Stimulated activated memory B cell treated with anti-CD40 and anti-IgM and Interleukin-4, amounts not matched to agents 10 μg/mL and 1 μg/mL and 100 μg/mL, for 72 hours (primary cell): ENCODE data around the gene WNT7B.
A peak's percentile ranks its signal among the peaks of the same experiment; 100 is the strongest.

Experiments
- ATAC-seq: fragments of 150-1000 bp; cut with Tn5 transposase; 2 replicates; pipeline ENCODE4 v1.10.0; 2021
- H3K27ac Mint-ChIP-seq: one replicate; pipeline ENCODE4 v1.8.0; 2022; ENCODE audit warnings: mild to moderate bottlenecking, mixed read lengths
- H3K27me3 Mint-ChIP-seq: one replicate; pipeline ENCODE4 v1.8.0; 2022; ENCODE audit warnings: mixed read lengths
- H3K36me3 Mint-ChIP-seq: one replicate; pipeline ENCODE4 v1.8.0; 2022; ENCODE audit warnings: mixed read lengths
- H3K4me1 Mint-ChIP-seq: one replicate; pipeline ENCODE4 v1.8.0; 2022; ENCODE audit warnings: mixed read lengths
- H3K4me3 Mint-ChIP-seq: one replicate; pipeline ENCODE4 v1.8.0; 2022; ENCODE audit warnings: mild to moderate bottlenecking, moderate library complexity, mixed read lengths
- H3K9me3 Mint-ChIP-seq: one replicate; pipeline ENCODE4 v1.8.0; 2022; ENCODE audit warnings: mixed read lengths

Gene WNT7B

DNA sequence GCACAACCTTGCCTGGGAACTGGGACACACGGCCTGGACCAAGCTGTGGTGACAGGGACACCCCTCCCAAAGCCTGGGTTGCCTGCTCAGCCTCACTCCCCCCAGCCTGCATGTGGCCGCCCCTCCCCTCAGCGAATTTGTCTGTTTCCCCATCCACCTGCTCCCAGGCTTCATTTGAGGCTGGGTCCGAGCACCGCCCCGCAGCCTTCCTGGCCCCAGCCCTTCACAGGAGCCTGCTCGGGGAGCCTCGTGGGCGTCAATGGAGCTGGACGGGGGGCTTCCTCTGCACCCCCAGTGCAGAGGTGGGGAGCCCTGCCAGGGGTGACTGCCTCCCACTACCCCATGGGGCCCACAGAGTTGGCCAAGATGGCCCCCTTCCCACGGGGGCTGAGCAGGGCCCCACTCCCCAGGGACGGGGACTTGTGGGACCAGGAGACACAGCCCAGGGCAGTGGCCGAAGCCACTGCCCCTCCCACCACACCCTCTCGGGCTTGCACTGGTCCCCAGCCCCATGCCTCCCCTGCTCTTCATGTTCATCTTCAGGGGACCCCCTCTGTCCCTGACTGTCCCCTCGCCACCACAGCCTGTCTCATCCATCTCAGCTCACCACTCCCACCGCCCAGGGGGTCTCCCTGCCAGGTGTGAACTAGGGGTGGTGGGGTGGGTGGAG, 91.7 kb downstream of the WNT7B start:
- Mint-ChIP-seq H3K9me3 (peaks cover 4% of the 10 kb centered on the region), H3K27me3 (peaks cover 93% of the 10 kb centered on the region), H3K4me3 (no peak overlapping the region), H3K4me1 (no peaks in the 10 kb centered on the region), H3K27ac (no peak overlapping the region), H3K36me3 (no peaks in the 10 kb centered on the region)
- ATAC-seq, result peak; percentile 18

DNA sequence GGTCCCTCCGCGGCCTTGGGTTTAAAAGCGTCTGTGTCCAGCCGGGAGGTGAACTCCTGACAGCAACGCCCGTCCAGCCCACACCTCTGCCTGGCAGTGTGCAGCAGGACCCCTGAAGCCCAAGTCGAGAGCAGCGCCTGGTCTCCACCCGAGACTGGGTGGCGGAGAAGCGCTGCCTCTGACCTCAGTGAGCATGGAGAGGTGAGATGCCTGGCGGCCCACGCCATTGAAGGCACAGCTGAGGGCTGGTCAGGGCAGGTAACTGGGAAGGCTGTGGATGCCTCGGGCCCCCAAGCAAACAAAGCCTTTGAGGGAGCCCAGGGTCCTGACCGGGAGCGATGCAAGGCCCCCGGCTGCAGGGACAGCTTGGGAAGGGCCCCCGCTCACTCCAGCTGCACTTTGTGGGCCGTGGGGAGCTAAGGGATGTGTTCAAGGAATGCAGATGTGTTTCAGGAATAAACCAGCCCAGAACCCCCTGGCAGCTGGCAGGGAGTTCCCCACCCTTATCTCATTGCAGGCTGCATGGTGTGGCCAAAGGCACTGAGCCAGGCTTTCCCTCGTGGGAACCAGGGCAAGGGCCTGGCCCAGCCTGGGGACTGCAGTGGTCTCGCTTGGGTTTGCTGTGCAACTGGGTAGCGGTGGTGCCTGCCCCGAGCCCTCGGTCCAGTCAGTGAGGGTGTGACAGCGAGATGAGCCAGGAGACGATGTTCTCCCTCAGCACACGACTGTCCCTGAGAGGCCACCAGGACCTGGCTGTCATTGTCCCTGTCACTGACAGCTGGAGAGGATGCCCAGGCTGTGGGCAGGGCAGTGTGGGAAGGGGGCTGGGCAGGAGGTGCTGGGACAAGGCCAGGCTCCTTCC, 92.5 kb downstream of the WNT7B start:
- Mint-ChIP-seq H3K36me3 (no peaks in the 10 kb centered on the region), H3K4me1 (no peaks in the 10 kb centered on the region), H3K9me3 (peaks cover 4% of the 10 kb centered on the region), H3K27ac (no peak overlapping the region), H3K4me3 (no peak overlapping the region), H3K27me3 (peaks cover 93% of the 10 kb centered on the region)
- ATAC-seq, result no peak

DNA sequence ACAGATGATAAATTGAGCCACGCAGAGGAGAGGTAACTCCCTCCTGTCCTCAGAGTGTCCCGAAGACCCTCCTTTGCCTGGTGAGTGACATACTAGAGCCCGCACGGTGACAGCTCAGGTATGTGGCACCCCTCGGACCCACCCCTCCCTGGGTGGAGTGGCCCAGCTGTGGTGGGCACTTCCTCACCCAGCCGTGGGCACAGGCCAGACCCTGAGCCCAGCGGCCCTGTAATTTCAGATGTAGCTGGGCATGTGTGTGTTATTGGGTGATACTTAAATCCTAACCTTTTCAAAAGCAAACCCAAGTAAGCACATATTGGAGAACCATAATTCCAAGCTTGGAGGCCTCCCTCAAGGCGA, 93.2 kb downstream of the WNT7B start:
- no peak overlapping the region for H3K27ac Mint-ChIP-seq
- peaks cover under 1% of the 10 kb centered on the region for H3K4me1 Mint-ChIP-seq
- ATAC-seq, result no peak
- H3K36me3 Mint-ChIP-seq, result no peaks in the 10 kb centered on the region
- H3K4me3 Mint-ChIP-seq, result no peak overlapping the region
- H3K27me3 Mint-ChIP-seq, result peaks cover 97% of the 10 kb centered on the region
- H3K9me3 Mint-ChIP-seq, result peaks cover 4% of the 10 kb centered on the region

DNA sequence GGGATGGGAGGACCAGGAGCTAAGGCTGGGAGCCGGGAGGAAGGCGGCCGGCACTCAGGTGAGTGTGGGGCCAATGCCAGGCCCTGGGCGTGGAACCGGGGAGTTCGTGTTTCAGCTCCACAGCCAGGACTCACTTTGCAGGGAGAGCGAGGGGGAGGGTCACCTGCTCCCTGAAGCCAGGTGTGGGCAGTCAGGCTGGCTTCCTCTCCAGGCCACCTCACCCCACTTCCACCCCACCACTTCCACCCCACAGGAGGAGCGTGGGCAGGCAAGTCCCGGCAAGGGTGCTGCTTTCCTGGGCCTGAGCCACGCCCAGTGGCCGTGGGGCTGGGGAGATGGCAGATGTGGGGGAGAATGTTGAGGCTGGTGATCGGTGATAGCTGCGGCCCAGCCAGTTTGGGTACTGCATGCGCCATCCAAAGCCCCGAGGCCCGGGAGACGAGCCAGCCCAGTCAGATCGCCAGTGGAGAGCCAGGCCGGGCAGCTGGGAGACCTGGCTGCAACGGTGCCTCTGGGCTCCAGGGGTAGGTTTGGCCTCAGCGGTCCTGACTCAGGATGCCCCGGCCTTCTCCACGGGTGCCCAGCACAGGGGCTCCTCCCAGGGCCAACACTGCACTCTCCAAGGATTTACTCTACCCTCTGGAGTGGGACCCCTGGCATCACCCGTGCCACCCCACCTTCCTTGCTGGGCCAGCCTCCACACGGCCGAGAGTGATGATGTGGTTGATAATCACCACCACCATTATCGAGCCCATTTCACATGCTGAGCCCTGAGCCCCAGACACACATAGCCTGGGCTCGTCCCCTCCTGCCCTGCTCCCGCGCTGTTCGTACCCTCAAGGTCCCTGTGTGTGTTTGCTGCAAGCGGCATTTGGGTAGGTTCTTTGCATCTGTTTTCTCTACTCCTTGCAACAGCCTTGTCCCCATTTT, 93.8 kb downstream of the WNT7B start:
- Mint-ChIP-seq H3K36me3 (no peaks in the 10 kb centered on the region), H3K27ac (no peak overlapping the region), H3K9me3 (peaks cover 4% of the 10 kb centered on the region), H3K4me3 (no peak overlapping the region), H3K4me1 (peaks cover 7% of the 10 kb centered on the region), H3K27me3 (peaks cover 97% of the 10 kb centered on the region)
- no peak for ATAC-seq

DNA sequence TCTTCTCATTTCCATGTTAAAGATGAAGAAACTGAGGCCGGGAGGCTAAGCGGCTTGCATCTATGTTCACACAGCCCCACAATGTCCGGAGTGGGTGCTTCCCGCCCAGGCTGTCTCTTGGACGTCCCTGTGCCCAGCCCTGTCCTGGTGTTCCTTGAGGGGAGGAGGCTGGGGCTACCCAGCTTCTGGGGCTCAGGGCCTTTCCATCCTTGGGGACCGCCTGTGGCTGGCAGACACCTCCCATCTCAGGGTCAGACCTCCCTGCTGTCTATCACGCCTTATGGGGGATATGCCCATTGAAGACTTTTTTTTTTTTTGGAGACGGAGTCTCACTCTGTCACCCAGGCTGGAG, 95.5 kb downstream of the WNT7B start:
- peaks cover 14% of the 10 kb centered on the region for H3K4me1 Mint-ChIP-seq

DNA sequence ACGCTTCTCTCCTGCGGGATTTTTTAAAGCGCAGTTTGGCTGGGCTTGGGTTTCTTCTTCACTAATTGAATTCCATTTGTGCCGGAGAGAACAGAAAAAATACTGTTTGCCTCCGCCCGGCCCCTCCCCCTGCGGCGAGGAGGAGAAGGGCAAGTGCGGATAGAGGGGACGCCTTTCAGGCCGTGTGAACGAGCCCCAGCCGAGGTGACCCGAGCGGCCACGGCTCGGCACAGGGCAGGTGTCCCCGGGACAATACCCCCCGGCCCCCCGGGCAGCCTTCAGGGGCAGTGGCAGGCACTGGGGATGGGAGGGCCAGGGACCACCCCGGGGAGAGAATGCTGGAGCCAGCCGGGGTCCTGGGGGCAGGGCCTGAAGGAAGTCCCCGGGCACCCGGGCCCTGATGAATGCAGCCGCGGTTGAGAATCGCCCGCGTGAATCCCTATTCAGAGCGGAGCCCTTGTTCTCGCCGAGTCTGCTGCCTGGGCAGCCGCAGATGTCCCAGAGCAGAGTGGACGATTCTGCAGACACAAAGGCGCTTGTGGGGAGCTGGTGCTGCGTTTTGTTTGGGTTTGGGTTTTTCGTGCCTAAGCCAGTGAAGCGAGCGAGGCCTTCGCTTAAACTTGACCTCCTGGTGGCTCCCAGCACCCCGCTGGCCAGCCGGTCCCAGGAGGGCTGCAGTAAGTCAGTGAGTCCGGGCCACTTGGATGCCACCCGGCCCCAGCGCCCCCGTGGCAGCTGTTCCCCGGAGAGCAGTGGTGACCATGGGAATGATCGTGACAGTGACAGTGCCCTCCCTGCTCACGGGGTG, 96.0 kb downstream of the WNT7B start:
- Mint-ChIP-seq H3K27me3 (peaks cover 90% of the 10 kb centered on the region), H3K36me3 (no peaks in the 10 kb centered on the region), H3K4me1 (peaks cover 14% of the 10 kb centered on the region), H3K27ac (no peak overlapping the region), H3K9me3 (no peaks in the 10 kb centered on the region), H3K4me3 (no peak overlapping the region)
- no peak for ATAC-seq

More for the DNA sequence above, 95.5 kb downstream of the WNT7B start:
- Mint-ChIP-seq H3K36me3 (no peaks in the 10 kb centered on the region), H3K9me3 (no peaks in the 10 kb centered on the region), H3K27me3 (peaks cover 95% of the 10 kb centered on the region), H3K4me3 (no peak overlapping the region), H3K27ac (no peak overlapping the region)
- no peak for ATAC-seq

DNA sequence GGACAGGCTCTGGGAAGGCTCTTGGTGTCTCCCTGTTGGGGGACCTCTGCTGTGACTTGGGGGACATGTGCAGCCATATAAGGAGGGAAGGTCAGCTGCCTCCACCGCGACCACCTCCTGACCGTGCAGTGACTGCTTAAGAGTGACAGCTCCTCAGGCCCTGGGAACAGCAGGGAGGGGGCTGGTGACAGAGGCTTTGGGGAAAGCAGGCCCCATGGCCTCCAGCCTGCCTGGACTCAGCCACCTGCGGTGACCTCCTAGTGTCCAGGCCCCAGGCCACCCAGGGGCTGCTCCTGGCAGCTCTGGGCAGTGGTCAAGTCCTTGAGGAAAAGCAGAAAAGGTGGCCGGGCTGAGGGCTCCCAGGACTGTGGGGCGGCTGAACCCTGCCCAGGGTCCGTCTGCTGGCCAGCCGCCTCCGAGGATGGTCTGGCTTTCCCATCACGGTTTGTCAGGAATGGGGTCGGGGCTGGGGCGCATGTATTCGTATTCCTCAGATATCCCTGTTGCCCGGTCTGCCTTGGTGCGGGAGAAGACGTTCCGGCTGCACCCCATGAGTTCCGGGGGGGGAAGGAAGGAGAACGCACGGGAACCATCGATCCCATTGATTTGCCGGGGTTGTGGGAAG, 96.8 kb downstream of the WNT7B start:
- no peak overlapping the region for H3K4me3 Mint-ChIP-seq
- no peak for ATAC-seq
- peaks cover 82% of the 10 kb centered on the region for H3K27me3 Mint-ChIP-seq
- H3K4me1 Mint-ChIP-seq, result peaks cover 14% of the 10 kb centered on the region
- H3K36me3 Mint-ChIP-seq, result no peaks in the 10 kb centered on the region
- H3K27ac Mint-ChIP-seq, result no peak overlapping the region
- peaks cover under 1% of the 10 kb centered on the region for H3K9me3 Mint-ChIP-seq

DNA sequence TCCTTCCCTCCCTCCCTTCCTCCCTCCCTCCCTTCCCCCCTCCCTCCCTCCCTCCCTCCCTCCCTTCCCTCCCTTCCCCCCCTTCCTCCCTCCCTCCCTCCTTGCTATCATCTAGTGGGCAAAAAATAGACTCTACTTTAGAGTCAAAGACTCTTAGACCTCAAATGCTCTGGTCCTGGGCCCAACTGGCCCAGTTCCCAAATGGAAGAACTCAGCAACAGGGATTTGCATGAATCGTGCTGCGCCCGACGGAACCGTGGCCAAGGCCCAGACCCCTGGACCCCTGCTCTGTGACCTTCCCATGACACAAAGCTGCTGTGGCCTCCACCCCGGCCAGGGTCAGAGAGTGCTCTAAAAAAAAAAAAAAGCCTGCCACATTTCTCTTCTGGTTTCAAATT, 97.4 kb downstream of the WNT7B start:
- Mint-ChIP-seq H3K9me3 (peaks cover 3% of the 10 kb centered on the region), H3K4me3 (no peak overlapping the region), H3K27me3 (peaks cover 76% of the 10 kb centered on the region), H3K36me3 (no peaks in the 10 kb centered on the region), H3K4me1 (peaks cover 14% of the 10 kb centered on the region), H3K27ac (no peak overlapping the region)
- no peak for ATAC-seq

DNA sequence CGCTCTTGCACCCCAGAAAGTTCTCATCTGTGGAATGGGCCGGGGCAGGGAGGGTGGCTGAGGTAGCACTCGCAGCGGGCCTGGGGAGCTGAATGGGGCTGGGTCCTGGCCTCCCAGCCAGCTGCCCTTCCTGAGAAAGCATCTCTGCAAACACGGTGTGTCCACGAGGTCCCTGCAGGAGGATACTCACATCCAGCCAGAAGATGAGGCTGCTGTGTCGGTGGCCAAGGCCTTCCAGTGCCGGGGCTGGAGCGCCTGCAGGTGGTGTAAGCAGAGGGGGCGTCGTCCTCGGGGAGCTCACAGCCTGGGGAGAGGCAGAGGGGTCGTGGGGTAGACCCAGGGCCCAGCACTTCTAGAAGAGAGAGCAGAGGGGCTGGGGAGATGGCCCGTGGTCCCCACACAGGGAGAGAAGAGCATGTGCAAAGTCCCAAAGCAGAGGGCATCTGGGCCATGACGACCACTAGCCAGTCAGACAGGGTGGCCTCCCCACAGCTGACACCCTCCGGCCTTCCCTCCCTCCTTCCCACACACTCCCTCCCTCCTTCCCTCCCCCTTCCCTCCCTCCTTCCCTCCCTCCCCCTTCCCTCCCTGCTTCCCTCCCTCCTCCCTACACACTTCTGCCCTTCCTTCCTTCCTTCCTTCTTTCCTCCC, 97.9 kb downstream of the WNT7B start:
- peaks cover 72% of the 10 kb centered on the region for H3K27me3 Mint-ChIP-seq
- no peak overlapping the region for H3K27ac Mint-ChIP-seq
- H3K36me3 Mint-ChIP-seq, result no peaks in the 10 kb centered on the region
- ATAC-seq, result no peak
- no peak overlapping the region for H3K4me3 Mint-ChIP-seq
- peaks cover 14% of the 10 kb centered on the region for H3K4me1 Mint-ChIP-seq
- H3K9me3 Mint-ChIP-seq, result peaks cover 5% of the 10 kb centered on the region

DNA sequence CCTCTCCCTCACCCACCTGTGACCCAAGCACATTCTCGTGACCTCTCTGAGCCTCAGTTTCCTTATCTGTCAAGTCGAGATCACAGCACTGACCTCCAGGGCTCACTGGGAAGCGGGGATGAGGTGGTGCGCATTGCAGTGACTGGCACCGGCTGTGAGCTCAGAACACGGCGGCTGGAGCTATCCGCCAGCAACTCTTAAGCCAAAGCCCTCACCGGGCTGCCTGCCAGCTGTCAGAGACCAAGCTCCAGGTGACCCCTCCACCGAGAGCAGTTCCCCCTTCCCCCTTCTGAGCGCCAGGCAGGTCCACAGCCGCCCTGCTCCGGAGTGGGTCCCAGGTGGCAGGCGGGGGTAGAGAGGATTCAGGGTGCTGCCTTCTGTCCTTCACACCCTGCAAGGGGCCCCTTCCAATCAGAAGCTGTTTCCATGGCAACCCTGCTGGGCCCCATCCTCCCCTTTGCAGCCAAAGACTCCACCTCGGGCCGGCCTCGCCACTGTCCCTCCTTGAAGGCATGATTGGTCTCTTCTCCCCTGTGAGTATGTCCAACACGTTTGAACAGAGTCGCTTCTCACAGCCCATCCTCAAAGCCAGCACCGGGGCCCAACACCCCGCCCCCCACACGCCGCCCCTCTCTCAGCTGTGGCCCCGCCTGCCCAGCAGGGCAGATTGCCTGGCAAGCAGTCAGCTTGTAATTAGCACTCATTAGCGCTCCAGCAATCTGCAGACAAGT, 98.7 kb downstream of the WNT7B start:
- Mint-ChIP-seq H3K36me3 (peaks cover 1% of the 10 kb centered on the region), H3K27me3 (peaks cover 64% of the 10 kb centered on the region), H3K4me1 (peaks cover 14% of the 10 kb centered on the region), H3K27ac (no peak overlapping the region), H3K4me3 (no peak overlapping the region), H3K9me3 (peaks cover 7% of the 10 kb centered on the region)
- no peak for ATAC-seq

DNA sequence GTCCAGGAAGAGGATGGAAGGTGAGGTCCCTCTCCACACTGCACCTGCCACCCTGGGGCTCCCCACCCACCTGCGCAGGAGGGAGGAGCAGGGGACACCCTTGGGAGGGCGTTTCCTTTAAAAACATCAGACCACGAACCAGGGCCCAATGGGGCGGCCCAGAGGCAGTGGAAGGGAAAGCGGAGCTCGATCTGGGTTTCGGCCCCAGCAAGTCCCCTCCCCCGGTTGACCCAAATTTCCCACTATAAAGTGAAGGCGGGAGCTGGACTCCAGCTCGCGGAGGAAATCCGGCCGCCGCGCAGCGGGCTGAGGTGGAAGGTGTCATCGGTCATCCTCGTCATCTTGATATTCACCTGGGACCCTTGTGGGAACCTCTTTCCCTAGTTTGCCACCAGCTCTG, 99.3 kb downstream of the WNT7B start:
- Mint-ChIP-seq H3K36me3 (peaks cover 7% of the 10 kb centered on the region), H3K4me3 (no peak overlapping the region), H3K9me3 (peaks cover 12% of the 10 kb centered on the region), H3K4me1 (peaks cover 14% of the 10 kb centered on the region), H3K27ac (no peak overlapping the region), H3K27me3 (peaks cover 59% of the 10 kb centered on the region)
- ATAC-seq, result no peak

DNA sequence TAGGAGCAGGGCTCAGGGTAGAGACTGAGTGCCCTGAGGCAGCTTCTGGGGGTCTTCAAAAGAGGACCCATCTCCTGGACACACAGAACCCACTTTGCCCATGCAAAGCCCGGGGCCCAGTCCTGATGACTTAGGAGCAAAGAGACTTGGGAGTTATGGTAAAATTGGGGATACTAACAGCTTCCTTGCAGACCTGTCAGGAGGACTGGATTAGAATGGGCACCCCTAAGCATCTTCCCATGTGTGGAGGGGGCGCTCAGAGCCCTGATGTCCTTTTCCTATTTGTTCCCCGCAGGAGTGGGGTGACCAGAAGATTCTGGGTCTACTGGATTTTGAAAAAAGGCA, 100.0 kb downstream of the WNT7B start:
- Mint-ChIP-seq H3K4me1 (peaks cover 14% of the 10 kb centered on the region), H3K4me3 (no peak overlapping the region), H3K27me3 (peaks cover 52% of the 10 kb centered on the region), H3K9me3 (peaks cover 13% of the 10 kb centered on the region), H3K27ac (no peak overlapping the region), H3K36me3 (peaks cover 10% of the 10 kb centered on the region)
- ATAC-seq, result peak; percentile 6

DNA sequence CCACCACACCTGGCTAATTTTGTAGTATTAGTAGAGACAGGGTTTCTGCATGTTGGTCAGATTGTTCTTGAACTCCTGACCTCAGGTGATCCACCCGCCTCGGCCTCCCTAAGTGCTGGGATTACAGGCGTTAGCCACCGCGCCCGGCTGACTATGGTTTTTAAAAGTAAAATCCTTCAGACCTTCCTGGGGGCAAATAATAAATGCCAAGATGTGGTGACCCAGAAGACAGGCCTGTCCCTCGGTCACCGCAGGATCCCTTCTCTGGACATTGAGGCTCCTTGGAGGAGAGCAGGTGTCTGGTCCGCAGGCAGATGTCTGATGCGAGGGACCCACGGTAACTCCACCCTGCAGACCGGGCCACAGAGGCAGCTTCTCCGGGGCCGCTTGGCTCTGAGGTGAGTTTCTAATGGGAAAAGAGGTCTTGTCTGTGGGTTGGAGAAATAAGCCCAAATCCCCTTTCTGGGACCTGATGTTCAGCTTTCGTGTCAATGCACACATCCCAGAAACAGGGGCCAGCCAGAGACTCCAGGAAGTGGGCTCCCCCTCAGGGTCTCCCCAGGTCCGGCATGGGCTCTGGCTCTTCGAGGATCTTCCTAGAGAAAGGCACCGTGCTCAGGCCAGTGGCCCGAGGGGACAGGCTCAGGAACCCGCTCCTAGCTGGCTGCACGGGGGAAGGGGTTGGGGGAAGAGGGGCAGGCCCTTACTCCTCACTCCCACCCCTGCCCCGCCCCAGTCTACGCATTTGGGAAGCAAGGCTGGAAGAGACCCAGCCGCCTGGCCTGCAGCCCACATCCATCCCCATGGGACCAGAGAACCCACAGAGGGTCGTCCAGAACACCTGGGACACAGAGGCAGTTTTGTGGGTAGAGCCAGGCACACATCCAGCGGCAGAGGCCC, 100.6 kb downstream of the WNT7B start:
- Mint-ChIP-seq H3K4me3 (no peak overlapping the region), H3K9me3 (peaks cover 13% of the 10 kb centered on the region), H3K4me1 (peaks cover 14% of the 10 kb centered on the region), H3K27me3 (peaks cover 46% of the 10 kb centered on the region), H3K27ac (no peak overlapping the region), H3K36me3 (peaks cover 10% of the 10 kb centered on the region)
- ATAC-seq, result no peak
